H9 (cell line): ENCODE data around the gene KRT1. TPM values are rescaled to one million over a fixed set of nuclear protein-coding genes. Genes with fewer than 3 reads are reported as not detected.

Source experiments
- DNase-seq: peaks from one replicate; pipeline ENCODE4 v3.0.0-alpha.2; 2017
- H2AFZ ChIP-seq: one replicate; pipeline ENCODE4 v1.6.1; 2013; ENCODE audit warnings: mild to moderate bottlenecking, low read length, control low read depth, moderate library complexity
- H2AK5ac ChIP-seq: 2 replicates; pipeline ENCODE4 v1.6.1; 2013; ENCODE audit warnings: low read length, control low read depth, mixed read lengths; ENCODE audit not compliant: insufficient read length
- H2BK120ac ChIP-seq: one replicate; pipeline ENCODE4 v1.6.1; 2013; ENCODE audit warnings: low read depth, mild to moderate bottlenecking, low read length, control low read depth, inconsistent platforms; ENCODE audit not compliant: poor library complexity, severe bottlenecking
- H2BK12ac ChIP-seq: 2 replicates; pipeline ENCODE4 v1.6.1; 2013; ENCODE audit warnings: low read length, control low read depth, mixed read lengths, low read depth; ENCODE audit not compliant: insufficient read length
- H2BK15ac ChIP-seq: 2 replicates; pipeline ENCODE4 v1.6.1; 2013; ENCODE audit warnings: low read depth, low read length, control low read depth
- H2BK20ac ChIP-seq: one replicate; pipeline ENCODE4 v1.6.1; 2013; ENCODE audit warnings: low read depth, mild to moderate bottlenecking, low read length, control low read depth, inconsistent platforms; ENCODE audit not compliant: poor library complexity, severe bottlenecking
- H2BK5ac ChIP-seq: 2 replicates; pipeline ENCODE4 v1.6.1; 2013; ENCODE audit warnings: low read length, control low read depth, mixed read lengths; ENCODE audit not compliant: insufficient read length
- H3K14ac ChIP-seq: 2 replicates; pipeline ENCODE4 v1.6.1; 2013; ENCODE audit warnings: low read length, control low read depth; ENCODE audit not compliant: insufficient read depth
- H3K18ac ChIP-seq: 2 replicates; pipeline ENCODE4 v1.6.1; 2013; ENCODE audit warnings: low read depth, mild to moderate bottlenecking, mixed read lengths, low read length, control low read depth; ENCODE audit not compliant: insufficient read length
- H3K23ac ChIP-seq: 2 replicates; pipeline ENCODE4 v1.6.1; 2013; ENCODE audit warnings: low read length, control low read depth, mixed read lengths, low read depth; ENCODE audit not compliant: insufficient read length
- H3K23me2 ChIP-seq: 2 replicates; pipeline ENCODE4 v1.6.1; 2013; ENCODE audit warnings: low read depth, mild to moderate bottlenecking, mixed read lengths, low read length, control low read depth; ENCODE audit not compliant: insufficient read length, poor library complexity, severe bottlenecking
- H3K27ac ChIP-seq: 2 replicates; pipeline ENCODE4 v1.5.1; 2013; ENCODE audit warnings: low read length, control low read depth, mixed read lengths, low read depth; ENCODE audit not compliant: insufficient read length
- H3K27me3 ChIP-seq: 2 replicates; pipeline ENCODE4 v1.6.1; 2013; ENCODE audit warnings: low read length, control low read depth, inconsistent platforms; ENCODE audit not compliant: insufficient read depth
- H3K4ac ChIP-seq: 2 replicates; pipeline ENCODE4 v1.6.1; 2013; ENCODE audit warnings: low read depth, mild to moderate bottlenecking, control low read depth, inconsistent platforms, low read length, moderate library complexity
- H3K4me1 ChIP-seq: 2 replicates; pipeline ENCODE4 v1.6.1; 2013; ENCODE audit warnings: low read length, control low read depth, inconsistent platforms; ENCODE audit not compliant: insufficient read depth
- H3K4me2 ChIP-seq: 2 replicates; pipeline ENCODE4 v1.6.1; 2013; ENCODE audit warnings: low read length, control low read depth, mixed read lengths; ENCODE audit not compliant: insufficient read length, insufficient read depth
- H3K56ac ChIP-seq: 2 replicates; pipeline ENCODE4 v1.6.1; 2013; ENCODE audit warnings: low read depth, mild to moderate bottlenecking, mixed read lengths, low read length, control low read depth; ENCODE audit not compliant: insufficient read length
- H3K79me1 ChIP-seq: 2 replicates; pipeline ENCODE4 v1.6.1; 2013; ENCODE audit warnings: low read depth, mild to moderate bottlenecking, moderate library complexity, low read length, control low read depth, inconsistent platforms; ENCODE audit not compliant: insufficient read depth, poor library complexity, severe bottlenecking
- H3K79me2 ChIP-seq: 2 replicates; pipeline ENCODE4 v1.6.1; 2013; ENCODE audit warnings: low read length, control low read depth, inconsistent platforms; ENCODE audit not compliant: insufficient read depth
- H3K9ac ChIP-seq: 2 replicates; pipeline ENCODE4 v1.6.1; 2013; ENCODE audit warnings: low read length, control low read depth, mixed read lengths; ENCODE audit not compliant: insufficient read length; ENCODE audit errors: extremely low read depth
- H3K9me3 ChIP-seq: one replicate; pipeline ENCODE4 v1.6.1; 2013; ENCODE audit warnings: low read depth, low read length, inconsistent platforms; ENCODE audit not compliant: control insufficient read depth
- H3T11ph ChIP-seq: one replicate; pipeline ENCODE4 v1.6.1; 2013; ENCODE audit warnings: mild to moderate bottlenecking, low read length, control low read depth, inconsistent platforms
- H4K20me1 ChIP-seq: one replicate; pipeline ENCODE4 v1.6.1; 2013; ENCODE audit not compliant: control insufficient read depth, insufficient read length, insufficient read depth
- H4K5ac ChIP-seq: 2 replicates; pipeline ENCODE4 v1.6.1; 2013; ENCODE audit warnings: low read depth, mild to moderate bottlenecking, mixed read lengths, low read length, control low read depth; ENCODE audit not compliant: insufficient read length
- H4K8ac ChIP-seq: replicated peaks from 2 replicates; pipeline ENCODE4 v1.6.1; 2013; ENCODE audit warnings: low read length, control low read depth, mixed read lengths, low read depth; ENCODE audit not compliant: insufficient read length
- H4K91ac ChIP-seq: 2 replicates; pipeline ENCODE4 v1.6.1; 2013; ENCODE audit warnings: low read depth, mild to moderate bottlenecking, moderate library complexity, mixed read lengths, low read length, control low read depth; ENCODE audit not compliant: insufficient read length
- H3K27ac Mint-ChIP-seq, 3 experiments: 2 replicates in 2 of 3; 3 replicates in 1 of 3; pipeline ENCODE4 v1.8.0; 2020 to 2021; ENCODE audit warnings: mixed read lengths in 3 of 3, mild to moderate bottlenecking in 1 of 3, moderate library complexity in 1 of 3
- H3K27me3 Mint-ChIP-seq: 2 replicates; pipeline ENCODE4 v1.8.0; 2021; ENCODE audit warnings: low read depth, mild to moderate bottlenecking, moderate library complexity, mixed read lengths
- H3K36me3 Mint-ChIP-seq, 3 experiments: 2 replicates in 2 of 3; 3 replicates in 1 of 3; pipeline ENCODE4 v1.8.0; 2020 to 2021; ENCODE audit warnings: low read depth in 3 of 3, mixed read lengths in 3 of 3; ENCODE audit not compliant: insufficient read depth in 1 of 3
- H3K4me1 Mint-ChIP-seq, 2 experiments: 2 replicates each; pipeline ENCODE4 v1.8.0; 2020; ENCODE audit warnings: mixed read lengths in 2 of 2
- H3K4me3 Mint-ChIP-seq, 2 experiments: 2 replicates in 1 of 2; 3 replicates in 1 of 2; pipeline ENCODE4 v1.8.0; 2020 to 2021; ENCODE audit warnings: mild to moderate bottlenecking in 2 of 2, mixed read lengths in 2 of 2, moderate library complexity in 1 of 2
- H3K9me3 Mint-ChIP-seq, 2 experiments: 2 replicates in 1 of 2; 3 replicates in 1 of 2; pipeline ENCODE4 v1.8.0; 2020; ENCODE audit warnings: mild to moderate bottlenecking in 2 of 2, mixed read lengths in 2 of 2, moderate library complexity in 1 of 2
- CTCF ChIP-seq: fragments of 200-600 bp; sonication (generic); conservative IDR thresholded peaks from 3 replicates; pipeline ENCODE4 v1.8.0; 2021; ENCODE audit warnings: antibody characterized with exemption, mild to moderate bottlenecking
- WGBS: extraction: QIAGEN DNeasy Blood & Tissue Kit; methylation state at CpG from one replicate; pipeline ENCODE4 v1.1.7; 2013; ENCODE audit warnings: missing lambda C conversion rate, low lambda C conversion rate, mixed read lengths; ENCODE audit not compliant: insufficient read length; ENCODE audit errors: extremely low coverage; 5-methylcytosine and 5-hydroxymethylcytosine counted together
- total RNA-seq: library from RNA; stranded (reverse); gene quantifications from 2 replicates; pipeline ENCODE4 v1.2.1, GENCODE V29; 2021

The KRT1 gene
- total RNA-seq, 1 experiment from 2014 or later = not detected

GRCh38 chr12:52632656-52633055 lies 47.6 kb downstream of the KRT1 start:
- no CpG with 5 or more reads among the region's 4 CpGs for WGBS
- no peak overlapping the region for H2BK15ac ChIP-seq
- no peak overlapping the region for H4K91ac ChIP-seq
- H3K27ac Mint-ChIP-seq = no peak overlapping the region
- no peak overlapping the region for H3K4ac ChIP-seq
- no peak overlapping the region for H2BK20ac ChIP-seq
- H4K5ac ChIP-seq = no peak overlapping the region
- no peak overlapping the region for H2AK5ac ChIP-seq
- H3K9ac ChIP-seq = no peak overlapping the region
- no peak overlapping the region for H2BK120ac ChIP-seq
- no peak overlapping the region for H4K8ac ChIP-seq
- H3K14ac ChIP-seq = no peak overlapping the region
- H3K23ac ChIP-seq = no peak overlapping the region
- H2AFZ ChIP-seq = no peak overlapping the region
- H4K20me1 ChIP-seq = no peaks in the 10 kb centered on the region
- no peaks in the 10 kb centered on the region for H3K27me3 ChIP-seq
- H3K56ac ChIP-seq = no peak overlapping the region
- H3K23me2 ChIP-seq = no peaks in the 10 kb centered on the region
- H3K9me3 Mint-ChIP-seq = no peaks in the 10 kb centered on the region
- H3K27ac ChIP-seq = no peak overlapping the region
- no peaks in the 10 kb centered on the region for H3K36me3 Mint-ChIP-seq
- no peaks in the 10 kb centered on the region for H3K4me1 Mint-ChIP-seq
- H2BK12ac ChIP-seq = no peak overlapping the region
- no peak overlapping the region for H3K4me3 Mint-ChIP-seq
- DNase-seq = peak; percentile 3
- H3K79me2 ChIP-seq = no peaks in the 10 kb centered on the region
- H3K27me3 Mint-ChIP-seq = peaks cover 14% of the 10 kb centered on the region
- no peaks in the 10 kb centered on the region for H3K9me3 ChIP-seq
- H3K4me1 ChIP-seq = no peaks in the 10 kb centered on the region
- H3K79me1 ChIP-seq = no peaks in the 10 kb centered on the region
- no peak overlapping the region for H2BK5ac ChIP-seq
- H3K18ac ChIP-seq = no peak overlapping the region
- no peak for TF ChIP-seq CTCF
- no peak overlapping the region for H3K4me2 ChIP-seq
- H3T11ph ChIP-seq = no peak overlapping the region
